Right lung (tissue), 5 donors: Measurements from ENCODE around the gene TLE4. TPM values are rescaled to one million over a fixed set of nuclear protein-coding genes. Genes with fewer than 3 reads are reported as not detected.
"Not testable (repeated sequence)": the region's sequence is repeated elsewhere in the genome, so short reads cannot be mapped to it uniquely, and the experiment has no call there.

Experiments used
- DNase-seq, 2 donors: peaks; one replicate each; pipeline ENCODE4 v3.0.0-alpha.2; 2013
- polyA plus RNA-seq, 5 donors: library from polyadenylated mRNA; unstranded; fragments of 120-200 nt; gene quantifications; one replicate each; pipeline versions ENCODE4 v1.2.1 to v1.2.3, GENCODE V29; 2013; ENCODE audit warnings: inconsistent platforms in 1 of 5, low replicate concordance in 1 of 5; ENCODE audit not compliant: insufficient read length in 5 of 5, insufficient read depth in 1 of 5

The TLE4 gene
- polyA plus RNA-seq, 5 donors = 27.1 to 35.7 (median 28.2) TPM

- DNase-seq = no peak
Observed at GRCh38 chr9:79600466-79600865, 28.7 kb downstream of the TLE4 start.

- no peak for DNase-seq
Observed at GRCh38 chr9:79603222-79603920, 31.6 kb downstream of the TLE4 start.

- DNase-seq = no peak
Observed at GRCh38 chr9:79604149-79604548, 32.4 kb downstream of the TLE4 start.

- no peak for DNase-seq
Observed at GRCh38 chr9:79604921-79605562, 33.3 kb downstream of the TLE4 start.

- not testable (repeated sequence) for DNase-seq
Observed at GRCh38 chr9:79606529-79606928, 34.8 kb downstream of the TLE4 start.

GRCh38 chr9:79609468-79610018, 37.8 kb downstream of the TLE4 start:
- DNase-seq = no peak

GRCh38 chr9:79610019-79610631, 38.4 kb downstream of the TLE4 start:
- no peak for DNase-seq

- DNase-seq = no peak
Observed at GRCh38 chr9:79610791-79611614, 39.2 kb downstream of the TLE4 start.

GRCh38 chr9:79613145-79613544, 41.4 kb downstream of the TLE4 start:
- DNase-seq = no peak

- DNase-seq = no peak
Observed at GRCh38 chr9:79615038-79615437, 43.3 kb downstream of the TLE4 start.

- DNase-seq = no peak
Observed at GRCh38 chr9:79616013-79616412, 44.2 kb downstream of the TLE4 start.

GRCh38 chr9:79616971-79617370, 45.2 kb downstream of the TLE4 start:
- no peak for DNase-seq

GRCh38 chr9:79617395-79617794, 45.6 kb downstream of the TLE4 start:
- peak; percentile 29 to 33 for DNase-seq

- DNase-seq = no peak
Observed at GRCh38 chr9:79619930-79620329, 48.2 kb downstream of the TLE4 start.

- no peak for DNase-seq
Observed at GRCh38 chr9:79621916-79622575, 50.3 kb downstream of the TLE4 start.

- peak; percentile 9 to 12 for DNase-seq
Observed at GRCh38 chr9:79623799-79624721, 52.3 kb downstream of the TLE4 start.

GRCh38 chr9:79629721-79630120, 58.0 kb downstream of the TLE4 start:
- no peak for DNase-seq

- DNase-seq = no peak
Observed at GRCh38 chr9:79630521-79631403, 59.0 kb downstream of the TLE4 start.

- DNase-seq = no peak
Observed at GRCh38 chr9:79632060-79632459, 60.3 kb downstream of the TLE4 start.
